T-helper 2 cell treated with Interferon-gamma antibody and Interleukin-4, amounts not matched to agents 5 μg/mL and 100 μg/mL, for 36 hours (primary cell): Measurements from ENCODE around the gene CYREN.

Experiments used
- DNase-seq: peaks from one replicate; pipeline ENCODE4 v3.0.0; 2021; ENCODE audit warnings: low spot score
- H3K27ac Mint-ChIP-seq: one replicate; pipeline ENCODE4 v1.8.0; 2021; ENCODE audit warnings: mild to moderate bottlenecking, mixed read lengths
- H3K27me3 Mint-ChIP-seq: one replicate; pipeline ENCODE4 v1.8.0; 2021; ENCODE audit warnings: low read depth, mixed read lengths
- H3K36me3 Mint-ChIP-seq: one replicate; pipeline ENCODE4 v1.8.0; 2021; ENCODE audit warnings: low read depth, mixed read lengths
- H3K4me1 Mint-ChIP-seq: one replicate; pipeline ENCODE4 v1.8.0; 2021; ENCODE audit warnings: low read depth, mixed read lengths
- H3K4me3 Mint-ChIP-seq: one replicate; pipeline ENCODE4 v1.8.0; 2022; ENCODE audit warnings: mild to moderate bottlenecking, moderate library complexity, mixed read lengths
- H3K9me3 Mint-ChIP-seq: one replicate; pipeline ENCODE4 v1.8.0; 2021; ENCODE audit warnings: mixed read lengths

The CYREN gene

GRCh38 chr7:135164357-135165061, 6.0 kb downstream of the CYREN start:
- Mint-ChIP-seq H3K36me3 (peaks cover 73% of the 10 kb centered on the region), H3K4me1 (peaks cover 37% of the 10 kb centered on the region), H3K4me3 (no peak overlapping the region), H3K9me3 (peaks cover 19% of the 10 kb centered on the region), H3K27ac (no peak overlapping the region), H3K27me3 (no peaks in the 10 kb centered on the region)
- no peak for DNase-seq

DNA sequence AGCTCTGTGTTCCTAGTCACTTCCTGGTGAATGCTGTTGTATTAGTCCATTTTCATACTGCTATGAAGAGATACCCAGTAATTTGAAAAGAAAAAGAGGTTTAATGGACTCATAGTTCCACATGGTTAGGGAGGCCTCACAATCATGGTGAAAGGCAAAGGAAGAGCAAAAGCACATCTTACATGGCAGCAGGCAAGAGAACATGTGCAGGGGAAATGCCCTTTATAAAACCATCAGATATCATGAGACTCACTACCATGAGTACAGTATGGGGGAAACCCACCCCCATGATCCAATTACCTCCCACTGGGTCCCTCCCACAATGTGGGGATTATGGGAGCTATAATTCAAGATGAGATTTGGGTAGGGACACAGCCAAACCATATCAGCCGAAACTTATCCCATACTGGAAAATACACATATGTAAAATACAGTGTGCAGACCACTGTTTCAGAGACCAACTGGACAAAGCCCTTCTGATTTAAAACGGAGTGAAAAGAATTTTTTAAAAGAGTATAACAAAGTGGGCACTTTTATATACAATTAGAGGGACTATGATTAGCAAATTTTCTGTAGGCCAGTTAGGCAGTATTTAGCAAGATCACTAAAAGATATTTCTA, 8.0 kb downstream of the CYREN start:
- Mint-ChIP-seq H3K27ac (no peak overlapping the region), H3K36me3 (peaks cover 73% of the 10 kb centered on the region)

GRCh38 chr7:135161669-135162068, 8.8 kb downstream of the CYREN start:
- Mint-ChIP-seq H3K4me3 (no peak overlapping the region), H3K9me3 (peaks cover 36% of the 10 kb centered on the region), H3K4me1 (peaks cover 25% of the 10 kb centered on the region), H3K27me3 (no peaks in the 10 kb centered on the region), H3K27ac (no peak overlapping the region), H3K36me3 (peaks cover 77% of the 10 kb centered on the region)
- DNase-seq, result no peak

More for the DNA sequence above, 8.0 kb downstream of the CYREN start:
- Mint-ChIP-seq H3K4me3 (no peak overlapping the region), H3K4me1 (peaks cover 28% of the 10 kb centered on the region), H3K9me3 (peaks cover 28% of the 10 kb centered on the region), H3K27me3 (no peaks in the 10 kb centered on the region)
- DNase-seq, result no peak

DNA sequence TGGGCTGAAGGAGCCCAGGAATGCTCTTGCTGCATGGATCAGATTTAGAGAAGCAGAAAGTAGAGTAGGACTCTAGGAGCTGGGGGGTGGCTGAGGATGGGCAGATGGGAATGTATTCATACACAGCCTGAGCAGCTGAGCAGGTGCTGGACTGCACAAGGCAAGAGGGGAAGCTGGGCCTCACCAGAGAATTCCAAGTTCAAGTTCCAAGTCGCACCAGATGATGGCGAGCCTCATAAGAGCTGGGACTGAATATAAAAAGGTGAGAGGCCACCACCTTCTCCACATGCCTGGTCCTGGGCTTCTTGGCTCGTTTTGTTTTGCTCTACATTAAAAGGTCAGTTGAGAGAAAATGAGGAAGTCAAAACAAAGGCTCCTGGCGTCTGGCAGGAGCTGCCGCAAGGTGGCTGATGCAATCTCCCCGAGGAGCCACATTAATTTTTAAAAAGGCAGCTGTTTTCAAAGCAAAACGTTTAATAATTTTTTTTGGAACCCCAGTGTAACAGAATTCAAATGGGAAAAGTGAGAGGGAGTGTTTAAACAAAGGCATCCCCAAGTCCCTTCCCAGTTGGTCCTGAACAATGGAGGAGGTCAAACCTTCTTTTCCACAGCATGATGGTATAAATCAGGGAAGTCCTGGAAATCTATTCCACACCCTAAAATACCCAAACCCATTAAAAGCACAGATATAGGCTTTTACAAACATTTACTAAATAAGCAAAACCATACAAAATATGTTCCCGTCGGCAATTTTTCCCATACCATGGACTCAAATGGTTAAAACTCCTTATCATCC, 9.5 kb downstream of the CYREN start:
- Mint-ChIP-seq H3K27ac (peak overlapping the region; percentile 50), H3K4me3 (peak overlapping the region; percentile 7), H3K27me3 (no peaks in the 10 kb centered on the region), H3K4me1 (peaks cover 25% of the 10 kb centered on the region), H3K9me3 (peaks cover 42% of the 10 kb centered on the region), H3K36me3 (peaks cover 82% of the 10 kb centered on the region)
- no peak for DNase-seq

DNA sequence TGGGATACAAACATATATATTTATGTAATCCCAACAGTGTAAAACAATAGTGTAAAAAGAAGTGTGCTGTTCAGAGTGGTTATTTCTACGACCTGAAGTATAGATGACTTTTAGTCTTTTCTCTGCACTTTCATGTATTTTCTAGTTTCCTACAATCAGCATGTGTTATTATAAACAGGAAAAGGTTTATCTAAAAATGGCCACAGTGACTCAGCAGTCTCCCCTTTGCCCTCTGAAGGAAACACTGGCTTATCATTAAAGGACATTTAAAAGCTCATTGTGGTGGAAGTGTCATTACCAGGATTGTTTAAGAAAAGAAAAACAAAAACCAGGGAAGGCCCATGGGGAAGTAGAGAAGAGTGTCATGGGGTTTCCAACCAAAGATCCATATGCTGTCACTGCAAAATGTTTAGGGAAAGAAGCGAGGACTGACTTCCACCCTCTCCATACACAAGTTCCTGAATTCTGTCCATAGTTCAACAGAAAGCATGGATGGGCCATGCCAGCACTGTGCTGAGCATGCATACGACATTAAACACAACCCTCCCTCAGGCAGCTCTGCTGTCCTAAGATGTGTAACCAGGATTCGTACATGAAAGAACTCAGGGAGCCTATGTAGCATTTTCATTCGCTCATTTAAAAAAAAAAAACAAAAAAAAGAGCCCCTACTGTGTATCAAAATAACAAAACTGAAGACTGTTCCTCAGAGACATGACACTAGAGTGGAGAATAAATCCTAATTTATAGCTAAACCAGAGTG, 10.2 kb downstream of the CYREN start:
- peak overlapping the region; percentile 50 for H3K27ac Mint-ChIP-seq
- H3K27me3 Mint-ChIP-seq, result no peaks in the 10 kb centered on the region
- H3K4me1 Mint-ChIP-seq, result peaks cover 25% of the 10 kb centered on the region
- peaks cover 86% of the 10 kb centered on the region for H3K36me3 Mint-ChIP-seq
- peaks cover 49% of the 10 kb centered on the region for H3K9me3 Mint-ChIP-seq
- no peak for DNase-seq
- peak overlapping the region; percentile 37 for H3K4me3 Mint-ChIP-seq

DNA sequence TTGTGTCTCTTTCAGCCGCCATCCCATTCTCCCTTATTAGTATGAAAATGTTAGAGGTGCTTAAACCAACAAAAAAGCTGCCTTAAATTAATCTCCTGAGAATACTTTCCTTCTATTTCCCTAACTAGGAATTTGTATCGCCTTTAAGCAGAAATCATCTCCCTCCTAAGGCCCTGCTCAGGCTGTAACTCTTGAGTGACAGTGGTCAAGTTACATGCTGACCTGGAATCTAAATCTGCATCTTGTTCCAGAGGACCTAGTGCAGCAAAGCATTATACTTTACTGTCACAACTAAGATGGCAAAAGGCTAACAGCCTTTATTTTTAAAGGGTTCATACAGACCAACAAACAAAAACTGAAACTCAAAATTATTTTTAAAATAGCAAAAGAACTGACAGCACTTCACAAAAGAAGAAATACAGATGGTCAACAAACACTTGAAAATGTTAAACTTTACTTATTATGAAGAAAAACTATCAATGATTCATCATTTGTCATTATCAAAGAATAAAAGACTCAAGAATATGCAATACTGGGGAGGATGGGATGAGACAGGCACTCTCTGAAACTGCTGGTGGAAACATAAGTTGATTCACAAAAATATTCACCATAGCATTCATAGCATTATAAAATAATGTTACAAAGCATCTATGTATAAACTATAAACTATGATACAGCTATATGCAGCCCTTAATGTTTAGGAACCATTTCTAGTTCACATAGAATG, 11.0 kb downstream of the CYREN start:
- peaks cover 87% of the 10 kb centered on the region for H3K36me3 Mint-ChIP-seq
- peaks cover 27% of the 10 kb centered on the region for H3K4me1 Mint-ChIP-seq
- DNase-seq, result no peak
- no peaks in the 10 kb centered on the region for H3K27me3 Mint-ChIP-seq
- peak overlapping the region; percentile 32 for H3K27ac Mint-ChIP-seq
- peak overlapping the region; percentile 37 for H3K4me3 Mint-ChIP-seq
- H3K9me3 Mint-ChIP-seq, result peaks cover 56% of the 10 kb centered on the region

DNA sequence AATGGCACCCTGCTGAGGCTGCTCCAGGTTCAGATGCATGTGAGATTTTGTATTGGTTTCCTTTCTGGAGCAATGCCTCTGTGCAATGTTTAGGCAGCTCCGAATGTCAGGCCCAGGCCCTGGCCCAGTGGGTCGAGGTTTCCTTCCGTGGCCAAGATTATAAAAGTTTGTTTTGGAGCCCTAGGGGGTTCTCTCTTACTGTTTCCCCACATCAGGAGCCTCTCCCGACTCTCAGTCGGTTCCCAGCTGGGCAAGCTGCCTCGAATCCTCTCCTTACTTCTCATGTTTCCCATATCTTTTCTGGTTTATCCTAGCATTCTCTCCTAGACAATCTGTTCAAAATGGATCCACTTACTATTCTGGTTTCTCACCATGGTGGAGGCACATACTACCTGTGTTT, 11.6 kb downstream of the CYREN start:
- peaks cover 63% of the 10 kb centered on the region for H3K9me3 Mint-ChIP-seq
- peaks cover 89% of the 10 kb centered on the region for H3K36me3 Mint-ChIP-seq
- peaks cover 33% of the 10 kb centered on the region for H3K4me1 Mint-ChIP-seq
- DNase-seq, result no peak
- H3K27me3 Mint-ChIP-seq, result no peaks in the 10 kb centered on the region
- no peak overlapping the region for H3K27ac Mint-ChIP-seq
- H3K4me3 Mint-ChIP-seq, result no peak overlapping the region

GRCh38 chr7:135158141-135158655, 12.3 kb downstream of the CYREN start:
- peaks cover 67% of the 10 kb centered on the region for H3K9me3 Mint-ChIP-seq

DNA sequence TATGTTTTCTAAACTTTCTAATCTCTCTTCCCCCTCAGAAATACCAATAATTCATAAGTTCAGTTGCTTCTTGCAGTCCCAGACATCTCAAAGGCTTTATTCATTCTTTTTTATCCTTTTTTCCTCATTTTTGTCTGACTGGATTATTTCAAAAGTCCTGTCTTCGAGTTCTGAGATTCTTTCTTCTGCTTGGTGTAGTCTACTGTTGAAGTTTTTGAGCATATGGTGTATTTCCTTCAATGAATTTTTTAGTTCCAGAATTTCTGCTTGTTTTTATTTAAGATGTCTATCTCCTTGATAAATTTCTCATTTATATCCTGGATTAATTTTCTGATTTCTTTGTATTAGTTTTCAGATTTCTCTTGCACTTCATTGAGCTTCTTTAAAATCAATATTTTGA, 14.2 kb downstream of the CYREN start:
- Mint-ChIP-seq H3K36me3 (peaks cover 94% of the 10 kb centered on the region), H3K4me3 (no peak overlapping the region), H3K27me3 (no peaks in the 10 kb centered on the region), H3K9me3 (peaks cover 61% of the 10 kb centered on the region), H3K4me1 (peaks cover 42% of the 10 kb centered on the region), H3K27ac (no peak overlapping the region)
- no peak for DNase-seq

More at GRCh38 chr7:135158141-135158655, 12.3 kb downstream of the CYREN start:
- Mint-ChIP-seq H3K36me3 (peaks cover 92% of the 10 kb centered on the region), H3K27me3 (no peaks in the 10 kb centered on the region), H3K27ac (no peak overlapping the region), H3K4me1 (peaks cover 34% of the 10 kb centered on the region), H3K4me3 (no peak overlapping the region)
- DNase-seq, result no peak

DNA sequence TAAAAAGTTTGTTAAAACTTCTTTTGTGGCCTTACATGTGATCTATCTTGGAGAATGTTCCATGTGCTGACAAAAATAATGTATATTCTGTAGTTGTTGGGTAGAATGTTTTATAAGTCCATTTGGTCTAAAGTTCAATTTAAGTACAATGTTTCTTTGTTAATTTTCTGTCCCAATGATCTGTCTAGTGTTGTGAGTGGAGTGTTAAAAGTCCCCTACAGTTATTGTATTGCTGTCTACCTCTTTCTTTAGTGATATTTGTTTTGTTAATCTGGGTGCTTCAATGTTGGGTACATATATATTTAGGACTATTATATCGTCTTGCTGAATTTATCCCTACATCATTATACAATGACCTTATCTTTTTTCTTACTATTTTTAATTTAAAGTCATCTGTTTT, 15.8 kb downstream of the CYREN start:
- Mint-ChIP-seq H3K4me1 (peaks cover 40% of the 10 kb centered on the region), H3K9me3 (peaks cover 54% of the 10 kb centered on the region), H3K27ac (no peak overlapping the region), H3K36me3 (peaks cover 85% of the 10 kb centered on the region), H3K27me3 (no peaks in the 10 kb centered on the region), H3K4me3 (no peak overlapping the region)
- no peak for DNase-seq

DNA sequence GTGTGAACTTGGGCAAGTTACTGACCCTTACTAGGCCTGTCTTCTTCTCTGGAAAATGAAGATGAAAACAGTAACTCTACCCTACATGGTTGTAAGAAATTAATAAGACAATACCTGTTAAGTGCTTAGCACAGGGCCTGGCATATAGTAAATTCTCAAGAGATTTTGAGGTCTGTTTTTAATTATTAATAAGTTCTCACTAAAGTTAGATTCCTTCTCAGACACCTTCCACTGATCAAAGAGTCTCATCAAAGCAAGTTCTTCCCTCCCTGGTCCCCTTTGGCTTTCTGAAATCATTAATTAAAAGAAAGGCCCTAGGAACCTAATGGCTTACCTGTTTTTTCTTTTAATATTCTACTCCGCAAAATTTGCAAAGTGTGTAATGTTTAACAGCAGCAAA, 18.1 kb downstream of the CYREN start:
- Mint-ChIP-seq H3K4me1 (peaks cover 44% of the 10 kb centered on the region), H3K4me3 (no peak overlapping the region), H3K27me3 (no peaks in the 10 kb centered on the region), H3K36me3 (peaks cover 70% of the 10 kb centered on the region), H3K27ac (no peak overlapping the region), H3K9me3 (peaks cover 44% of the 10 kb centered on the region)
- no peak for DNase-seq

GRCh38 chr7:135151533-135151932, 19.0 kb downstream of the CYREN start:
- Mint-ChIP-seq H3K27ac (peak overlapping the region; percentile 72), H3K4me3 (peak overlapping the region; percentile 39), H3K36me3 (peaks cover 61% of the 10 kb centered on the region), H3K27me3 (no peaks in the 10 kb centered on the region), H3K4me1 (peaks cover 50% of the 10 kb centered on the region), H3K9me3 (peaks cover 35% of the 10 kb centered on the region)
- no peak for DNase-seq

GRCh38 chr7:135151132-135151531, 19.4 kb downstream of the CYREN start:
- H3K27me3 Mint-ChIP-seq, result no peaks in the 10 kb centered on the region
- peaks cover 57% of the 10 kb centered on the region for H3K36me3 Mint-ChIP-seq
- peaks cover 54% of the 10 kb centered on the region for H3K4me1 Mint-ChIP-seq

More at GRCh38 chr7:135151132-135151531, 19.4 kb downstream of the CYREN start:
- Mint-ChIP-seq H3K9me3 (peaks cover 31% of the 10 kb centered on the region), H3K27ac (peak overlapping the region; percentile 72), H3K4me3 (peak overlapping the region; percentile 87)
- no peak for DNase-seq
